K562 (cell line): ENCODE results near the gene KTN1. TPM values are rescaled to one million over a fixed set of nuclear protein-coding genes. Genes with fewer than 3 reads are reported as not detected.

Experiments
- ATAC-seq: fragments of 200-7000 bp; cut with Tn5 transposase; 3 replicates; pipeline ENCODE4 v1.9.1; 2020; ENCODE audit warnings: moderate library complexity
- BruUV-seq: library from RNA; stranded (reverse); fragments of 400-500 nt; replicated peaks from 2 replicates; lab custom pipeline; 2021; lab: Mats Ljungman, UMichigan
- CTCF ChIA-PET: fragments of 300-600 bp; formaldehyde crosslinking; extraction: SDS; loops from one replicate; lab custom pipeline; 2021; ENCODE audit warnings: low intra/inter-chr PET ratio; lab: Yijun Ruan, JAX
- POLR2A ChIA-PET: fragments of 300-600, 350-650 bp; sonication (Branson Sonifier 250); formaldehyde crosslinking; extraction: SDS; loops from one replicate; lab custom pipeline; 2021; ENCODE audit warnings: antibody characterized with exemption, inconsistent platforms; lab: Yijun Ruan, JAX
- DNase-seq, 4 experiments: peaks; one replicate each; pipeline versions ENCODE4 v3.0.0 to v3.0.0-alpha.2; 2011 to 2018; ENCODE audit warnings: low spot score in 3 of 4, mixed read lengths in 3 of 4; ENCODE audit errors: extremely low read depth in 1 of 4
- FAIRE-seq: peaks from 2 replicates; lab custom pipeline; 2011; peaks lifted over from hg19 to GRCh38; lab: Jason Lieb, UNC
- H2AFZ ChIP-seq: 2 replicates; pipeline ENCODE4 v1.6.0; 2011; ENCODE audit warnings: low read depth, low read length, control low read depth, inconsistent platforms
- H3K27ac ChIP-seq: fragments of 200-600 bp; 3 replicates; pipeline ENCODE4 v1.8.0; 2011; ENCODE audit warnings: low read depth, mild to moderate bottlenecking, control low read depth, inconsistent platforms, low read length, moderate library complexity, mixed read lengths; ENCODE audit errors: extremely low read depth
- H3K27me3 ChIP-seq, 2 experiments: fragments of 300-600 bp in 1 of 2; 2 replicates in 1 of 2; 3 replicates in 1 of 2; pipeline versions ENCODE4 v1.6.0 to v1.8.0; 2011; ENCODE audit warnings: inconsistent platforms in 2 of 2, low read length in 2 of 2, mild to moderate bottlenecking in 1 of 2, mixed read lengths in 1 of 2, moderate library complexity in 1 of 2; ENCODE audit not compliant: control insufficient read depth in 2 of 2, insufficient read depth in 2 of 2
- H3K36me3 ChIP-seq: fragments of 300-600 bp; 3 replicates; pipeline ENCODE4 v1.8.0; 2011; ENCODE audit warnings: mild to moderate bottlenecking, low read length, inconsistent platforms; ENCODE audit not compliant: control insufficient read depth, insufficient read depth
- H3K4me1 ChIP-seq, 2 experiments: fragments of 200-600 bp in 1 of 2; replicated peaks in 1 of 2; 2 replicates in 1 of 2; 3 replicates in 1 of 2; pipeline versions ENCODE4 v1.5.1 to v1.8.0; 2011; ENCODE audit warnings: inconsistent platforms in 2 of 2, low read length in 2 of 2, mild to moderate bottlenecking in 1 of 2, mixed read lengths in 1 of 2, moderate library complexity in 1 of 2; ENCODE audit not compliant: control insufficient read depth in 2 of 2, insufficient read depth in 2 of 2
- H3K4me2 ChIP-seq: 2 replicates; pipeline ENCODE4 v1.6.1; 2011; ENCODE audit warnings: low read length, control low read depth, inconsistent platforms, mixed read lengths; ENCODE audit not compliant: insufficient read depth
- H3K4me3 ChIP-seq: fragments of 200-600 bp; sonication (generic), shearing (Covaris generic); 2 replicates; pipeline ENCODE4 v1.5.1; 2016; ENCODE audit warnings: control low read depth, inconsistent platforms
- H3K79me2 ChIP-seq: fragments of 200-600 bp; 3 replicates; pipeline ENCODE4 v1.8.0; 2011; ENCODE audit warnings: low read length, inconsistent platforms; ENCODE audit not compliant: control insufficient read depth, insufficient read depth
- H3K9ac ChIP-seq, 2 experiments: 2 replicates each; pipeline versions ENCODE4 v1.6.0 to v1.6.1; 2011; ENCODE audit warnings: low read depth in 2 of 2, low read length in 2 of 2, control low read depth in 1 of 2, inconsistent platforms in 1 of 2, mild to moderate bottlenecking in 1 of 2, mixed read lengths in 1 of 2; ENCODE audit not compliant: insufficient read depth in 1 of 2
- H3K9me1 ChIP-seq: one replicate; pipeline ENCODE4 v1.6.0; 2011; ENCODE audit warnings: inconsistent platforms, mild to moderate bottlenecking, low read length, moderate library complexity; ENCODE audit not compliant: control insufficient read depth, insufficient read depth
- H3K9me3 ChIP-seq: replicated peaks from 2 replicates; pipeline ENCODE4 v1.5.1; 2011; ENCODE audit warnings: low read depth, low read length, inconsistent platforms; ENCODE audit not compliant: control insufficient read depth, insufficient read depth
- H4K20me1 ChIP-seq: replicated peaks from 2 replicates; pipeline ENCODE4 v1.6.1; 2011; ENCODE audit warnings: low read length, inconsistent platforms, mixed read lengths; ENCODE audit not compliant: control insufficient read depth, insufficient read depth
- CHCHD3 ChIP-seq: fragments of 250-450 bp; sonication (Bioruptor Pico); IDR thresholded peaks from 2 replicates; pipeline ENCODE4 v2.1.2; 2022; ENCODE audit warnings: mild to moderate bottlenecking
- CREB1 ChIP-seq, 2 experiments: sonication (generic) in 1 of 2; formaldehyde crosslinking in 1 of 2; IDR thresholded peaks; 2 replicates each; pipeline versions ENCODE4 v1.6.1 to v1.8.0; 2012 to 2022; ENCODE audit warnings: inconsistent platforms in 1 of 2, mild to moderate bottlenecking in 1 of 2, missing genetic modification reagents in 1 of 2, moderate library complexity in 1 of 2
- KDM5B ChIP-seq: fragments of 200-600 bp; sonication (generic); IDR thresholded peaks from 2 replicates; pipeline ENCODE4 v1.6.1; 2012; ENCODE audit warnings: low read depth, mild to moderate bottlenecking, moderate library complexity, low read length, control low read depth, inconsistent platforms; ENCODE audit not compliant: insufficient replicate concordance
- PRDM10 ChIP-seq: fragments of 450-650 bp; IDR thresholded peaks from 2 replicates; pipeline ENCODE4 v1.6.1; 2018; ENCODE audit not compliant: partially characterized antibody
- RCOR1 ChIP-seq, 2 experiments: IDR thresholded peaks; 2 replicates each; pipeline ENCODE4 v1.6.1; 2012; ENCODE audit warnings: low read depth in 2 of 2, low read length in 2 of 2, borderline replicate concordance in 1 of 2, improper control_type of control experiment in 1 of 2
- XRCC3 ChIP-seq: fragments of 450-650 bp; IDR thresholded peaks from 2 replicates; pipeline ENCODE4 v1.6.1; 2017; ENCODE audit warnings: mild to moderate bottlenecking, moderate library complexity
- ZBTB2 ChIP-seq: fragments of 450-650 bp; IDR thresholded peaks from 2 replicates; pipeline ENCODE4 v1.6.1; 2016; ENCODE audit warnings: antibody characterized with exemption
- WGBS: fragments of 100-300 bp; shearing (Covaris generic); methylation state at CpG from one replicate; pipeline ENCODE4 v1.1.6; 2016; ENCODE audit warnings: low coverage, mixed read lengths; ENCODE audit not compliant: insufficient coverage; ENCODE audit errors: missing lambda C conversion rate; 5-methylcytosine and 5-hydroxymethylcytosine counted together
- in situ Hi-C: fragments of 300-500 bp; cut with MboI; formaldehyde crosslinking; loops from 4 replicates; pipeline ENCODE4 v1.15.0; 2018; ENCODE audit warnings: inconsistent platforms, mixed read lengths
- intact Hi-C: fragments of 100-400 bp; cut with micrococcal nuclease; formaldehyde crosslinking; loops from 2 replicates; pipeline ENCODE4 v1.14.2; 2022
- polyA plus RNA-seq, 8 experiments: library from polyadenylated mRNA; depleted of rRNA in 4 of 8; stranded (reverse) in 5 of 8; unstranded in 3 of 8; fragments of >200 nt; fragmentation: Nextera tagmentation in 2 of 8; fragmentation: Illumina TruSeq in 1 of 8; extraction: Ambion mirVana in 2 of 8; extraction: Trizol in 1 of 8; gene quantifications; 2 replicates each; pipeline versions ENCODE4 v1.2.1 to v1.2.3, GENCODE V29; 2011 to 2014; ENCODE audit warnings: inconsistent platforms in 1 of 8, missing spikeins in 1 of 8
- total RNA-seq, 7 experiments: library from RNA; depleted of rRNA in 6 of 7; stranded (reverse); fragments of >200 nt in 6 of 7; fragmentation: Illumina TruSeq in 2 of 7; extraction: Trizol in 2 of 7; gene quantifications; 2 replicates each; pipeline versions ENCODE4 v1.2.1 to v1.2.3, GENCODE V29; 2011 to 2021; ENCODE audit warnings: low replicate concordance in 1 of 7

The KTN1 gene
- total and polyA plus RNA-seq, 9 of the 15 experiments (the other 6 are each of a cell fraction or from before 2014, with no cell fraction given): 34.8 to 120 (median 63.6) TPM

GRCh38 chr14:55604900-55605418 is 25.0 kb downstream of the KTN1 start:
- Histone ChIP-seq H3K79me2 (peaks cover 82% of the 10 kb centered on the region), H3K4me1 (no peaks in the 10 kb centered on the region; a peak in 1 of 5 replicates), H3K9me3 (no peaks in the 10 kb centered on the region), H4K20me1 (peaks cover 6% of the 10 kb centered on the region; the same call in 1 of the 2 replicates), H2AFZ (no peak overlapping the region), H3K4me2 (no peak overlapping the region), H3K9me1 (no peaks in the 10 kb centered on the region), H3K9ac (no peak overlapping the region), H3K27ac (no peak overlapping the region), H3K4me3 (no peak overlapping the region), H3K27me3 (no peaks in the 10 kb centered on the region), H3K36me3 (no peaks in the 10 kb centered on the region)
- no TSS peak for BruUV-seq
- intact Hi-C loops: no loop called here
- FAIRE-seq: no peak
- ChIA-PET POLR2A (no interaction called here), CTCF (no interaction called here)
- ATAC-seq: no peak
- in situ Hi-C loops: no loop called here
- 86% methylated on average over 7 of the region's 7 CpGs for WGBS
- TF ChIP-seq CHCHD3 (CRISPR knock-in tag): no peak
- TF ChIP-seq XRCC3: no peak
- TF ChIP-seq CREB1 (IDR thresholded peaks at IDR 0.05): no peak
- TF ChIP-seq CREB1 (CRISPR knock-in tag; IDR thresholded peaks at IDR 0.05): no peak
- TF ChIP-seq PRDM10: no peak
- TF ChIP-seq KDM5B: no peak
- no peak for TF ChIP-seq RCOR1 (IDR thresholded peaks at IDR 0.05; ENCODE audit: borderline replicate concordance in 1 of 2, low read depth in 2 of 2, low read length in 2 of 2)
- TF ChIP-seq ZBTB2: no peak
- no peak for DNase-seq
